Endothelial cell (in vitro differentiated cells): ENCODE results near the gene STBD1. TPM values are rescaled to one million over a fixed set of nuclear protein-coding genes. Genes with fewer than 3 reads are reported as not detected.
"Not testable (repeated sequence)": the region's sequence is repeated elsewhere in the genome, so short reads cannot be mapped to it uniquely, and the experiment has no call there.

Experiments
- DNase-seq: peaks from one replicate; pipeline ENCODE4 v3.0.0; 2021; ENCODE audit warnings: low spot score
- H3K27ac Mint-ChIP-seq: one replicate; pipeline ENCODE4 v1.8.0; 2021; ENCODE audit warnings: mixed read lengths, inconsistent platforms; ENCODE audit not compliant: unreplicated experiment
- H3K27me3 Mint-ChIP-seq: one replicate; pipeline ENCODE4 v1.8.0; 2021; ENCODE audit warnings: mild to moderate bottlenecking, moderate library complexity, mixed read lengths, inconsistent platforms; ENCODE audit not compliant: unreplicated experiment
- H3K36me3 Mint-ChIP-seq: one replicate; pipeline ENCODE4 v1.8.0; 2021; ENCODE audit warnings: mild to moderate bottlenecking, low read depth, mixed read lengths, inconsistent platforms; ENCODE audit not compliant: unreplicated experiment
- H3K4me1 Mint-ChIP-seq: one replicate; pipeline ENCODE4 v1.8.0; 2021; ENCODE audit warnings: mild to moderate bottlenecking, mixed read lengths, inconsistent platforms; ENCODE audit not compliant: unreplicated experiment
- H3K4me3 Mint-ChIP-seq: one replicate; pipeline ENCODE4 v1.8.0; 2021; ENCODE audit warnings: mild to moderate bottlenecking, mixed read lengths, inconsistent platforms; ENCODE audit not compliant: unreplicated experiment
- H3K9me3 Mint-ChIP-seq: one replicate; pipeline ENCODE4 v1.8.0; 2021; ENCODE audit warnings: mixed read lengths, inconsistent platforms; ENCODE audit not compliant: unreplicated experiment
- total RNA-seq: library from RNA; stranded (reverse); fragmentation: NEBNext Ultra II Directional; extraction: Animal tissue kit (Norgen Biotek cat#: 25700); gene quantifications from one replicate; pipeline ENCODE4 v1.2.1, GENCODE V29; 2021; ENCODE audit not compliant: unreplicated experiment
- TF ChIP-seq, protein P1 (sequence below): fragments of 200-600 bp; sonication (generic); IDR thresholded peaks from one replicate; pipeline ENCODE4 v1.5.0; 2021; ENCODE audit warnings: antibody characterized with exemption; ENCODE audit not compliant: unreplicated experiment

STBD1 gene
- total RNA-seq, 1 donor from 2014 or later: 1.8 TPM

DNA sequence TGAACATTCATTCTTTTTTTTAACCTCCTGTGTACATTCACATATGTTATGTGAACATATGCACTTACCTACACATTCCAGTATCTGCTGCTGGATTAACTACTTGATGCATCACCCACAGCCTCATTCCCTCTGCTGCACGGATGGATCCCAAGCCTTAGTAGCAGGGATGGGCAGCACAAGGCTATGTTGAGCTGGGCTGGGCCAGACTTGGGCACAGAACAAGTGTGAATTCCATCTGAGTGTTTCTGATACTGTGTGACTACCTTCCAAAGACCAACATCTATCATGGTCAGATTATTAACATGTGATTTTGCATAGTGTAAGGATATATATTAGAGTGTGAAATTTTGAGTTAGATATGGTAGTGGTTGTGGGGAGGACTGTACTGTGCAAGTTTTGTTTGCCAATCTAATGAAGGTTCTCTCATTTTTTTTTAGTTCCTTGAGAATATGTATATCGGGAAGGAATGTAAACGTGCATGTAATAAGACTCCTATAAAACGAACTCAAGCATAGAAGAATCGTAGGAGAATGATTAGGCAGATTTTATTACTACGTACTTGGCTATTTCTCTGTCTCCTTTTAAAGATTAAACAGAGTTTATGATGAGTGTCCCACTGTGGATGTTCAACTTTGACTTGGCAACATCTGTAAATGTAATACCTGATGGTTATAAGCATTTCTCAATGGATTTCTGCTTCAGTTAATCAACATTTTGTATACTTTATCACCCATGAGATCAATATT lies 23.4 kb upstream of the STBD1 start:
- Mint-ChIP-seq H3K27ac (no peak overlapping the region), H3K4me3 (no peak overlapping the region), H3K9me3 (no peaks in the 10 kb centered on the region), H3K36me3 (no peaks in the 10 kb centered on the region), H3K4me1 (no peaks in the 10 kb centered on the region), H3K27me3 (no peaks in the 10 kb centered on the region)
- no peak for DNase-seq
- TF ChIP-seq, protein P1, sequence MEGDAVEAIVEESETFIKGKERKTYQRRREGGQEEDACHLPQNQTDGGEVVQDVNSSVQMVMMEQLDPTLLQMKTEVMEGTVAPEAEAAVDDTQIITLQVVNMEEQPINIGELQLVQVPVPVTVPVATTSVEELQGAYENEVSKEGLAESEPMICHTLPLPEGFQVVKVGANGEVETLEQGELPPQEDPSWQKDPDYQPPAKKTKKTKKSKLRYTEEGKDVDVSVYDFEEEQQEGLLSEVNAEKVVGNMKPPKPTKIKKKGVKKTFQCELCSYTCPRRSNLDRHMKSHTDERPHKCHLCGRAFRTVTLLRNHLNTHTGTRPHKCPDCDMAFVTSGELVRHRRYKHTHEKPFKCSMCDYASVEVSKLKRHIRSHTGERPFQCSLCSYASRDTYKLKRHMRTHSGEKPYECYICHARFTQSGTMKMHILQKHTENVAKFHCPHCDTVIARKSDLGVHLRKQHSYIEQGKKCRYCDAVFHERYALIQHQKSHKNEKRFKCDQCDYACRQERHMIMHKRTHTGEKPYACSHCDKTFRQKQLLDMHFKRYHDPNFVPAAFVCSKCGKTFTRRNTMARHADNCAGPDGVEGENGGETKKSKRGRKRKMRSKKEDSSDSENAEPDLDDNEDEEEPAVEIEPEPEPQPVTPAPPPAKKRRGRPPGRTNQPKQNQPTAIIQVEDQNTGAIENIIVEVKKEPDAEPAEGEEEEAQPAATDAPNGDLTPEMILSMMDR: no peak

DNA sequence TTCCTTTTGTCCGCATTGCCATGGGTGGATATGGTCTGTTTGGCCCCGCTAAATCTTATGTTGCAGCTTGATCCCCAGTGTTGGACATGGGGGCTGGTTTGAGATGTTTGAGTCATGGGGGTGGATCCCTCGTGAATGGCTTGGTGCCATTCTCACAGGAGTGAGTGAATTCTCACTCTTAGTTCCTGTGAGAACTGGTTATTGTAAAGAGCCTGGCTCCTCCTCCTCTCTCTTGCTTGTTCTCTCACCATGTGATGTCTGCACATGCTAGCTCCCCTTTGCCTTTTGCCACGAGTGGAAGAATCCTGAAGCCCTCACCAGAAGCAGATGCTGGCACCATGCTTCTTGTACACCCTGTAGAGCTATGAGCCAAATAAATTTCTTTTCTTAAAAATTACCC lies 22.6 kb upstream of the STBD1 start:
- Mint-ChIP-seq H3K27ac (no peak overlapping the region), H3K9me3 (no peaks in the 10 kb centered on the region), H3K4me3 (no peak overlapping the region), H3K36me3 (no peaks in the 10 kb centered on the region), H3K4me1 (no peaks in the 10 kb centered on the region), H3K27me3 (no peaks in the 10 kb centered on the region)
- TF ChIP-seq, protein P1: no peak
- DNase-seq: no peak

DNA sequence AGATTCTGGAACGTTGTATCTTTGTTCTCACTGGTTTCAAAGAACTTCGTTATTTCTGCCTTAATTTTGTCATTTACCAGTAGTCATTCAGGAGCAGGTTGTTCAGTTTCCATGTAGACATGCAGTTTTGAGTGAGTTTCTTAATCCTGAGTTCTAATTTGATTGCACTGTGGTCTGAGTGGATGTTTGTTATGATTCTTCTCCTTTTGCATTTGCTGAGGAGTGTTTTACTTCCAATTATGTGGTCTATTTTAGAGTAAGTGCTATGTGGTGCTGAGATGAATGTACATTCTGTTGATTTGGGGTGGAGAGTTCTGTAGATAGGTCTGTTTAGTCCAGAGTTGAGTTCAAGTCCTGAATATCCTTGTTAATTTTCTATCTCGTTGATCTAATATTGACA lies 18.7 kb upstream of the STBD1 start:
- not testable (repeated sequence) for H3K9me3 Mint-ChIP-seq, DNase-seq, H3K4me3 Mint-ChIP-seq, H3K27ac Mint-ChIP-seq, H3K27me3 Mint-ChIP-seq, H3K4me1 Mint-ChIP-seq, H3K36me3 Mint-ChIP-seq

DNA sequence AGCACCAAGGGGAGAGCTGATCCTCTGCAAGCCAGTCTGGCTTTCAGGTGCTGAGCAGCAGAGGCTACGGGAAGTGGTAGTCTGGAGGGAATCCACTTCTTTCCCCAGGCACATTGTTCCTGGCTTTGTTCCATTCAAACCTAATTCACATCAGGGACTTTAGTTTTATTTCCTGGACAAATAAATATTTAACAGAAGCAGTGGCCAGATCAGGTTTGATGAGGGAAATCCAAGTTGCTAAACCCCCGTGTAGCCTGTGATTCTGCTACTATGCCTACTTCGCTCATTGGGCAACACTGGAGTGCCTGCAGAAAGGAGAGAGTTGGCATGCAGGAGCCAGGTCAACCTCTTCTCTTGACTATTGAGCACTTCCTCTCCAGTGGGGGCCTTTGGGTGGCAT lies 13.8 kb upstream of the STBD1 start:
- Mint-ChIP-seq H3K27ac (no peak overlapping the region), H3K4me1 (no peaks in the 10 kb centered on the region), H3K4me3 (no peak overlapping the region), H3K27me3 (peaks cover 3% of the 10 kb centered on the region), H3K9me3 (peaks cover 5% of the 10 kb centered on the region), H3K36me3 (peaks cover 5% of the 10 kb centered on the region)
- TF ChIP-seq, protein P1: no peak
- no peak for DNase-seq

DNA sequence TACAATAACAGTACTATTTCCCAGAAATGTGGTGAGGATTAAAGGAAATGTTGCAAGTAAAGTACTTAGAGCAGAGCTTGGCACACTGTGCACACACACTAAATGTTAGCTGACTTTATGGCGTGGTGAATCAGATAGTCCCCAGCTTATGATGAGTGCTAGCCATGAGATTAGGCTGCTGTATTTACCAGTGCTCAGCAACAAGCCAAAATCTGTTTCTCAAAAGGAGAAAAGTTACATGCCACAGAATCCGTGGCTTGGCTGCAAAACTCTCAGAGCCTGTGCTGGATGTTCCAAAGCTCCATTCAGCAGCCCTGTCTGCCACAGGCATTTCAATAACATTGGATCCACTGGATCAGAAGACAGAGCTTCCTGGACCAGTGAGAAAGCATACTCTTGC lies 12.8 kb upstream of the STBD1 start:
- TF ChIP-seq, protein P1: no peak
- Mint-ChIP-seq H3K27me3 (peaks cover 3% of the 10 kb centered on the region), H3K4me3 (no peak overlapping the region), H3K36me3 (peaks cover 10% of the 10 kb centered on the region), H3K27ac (no peak overlapping the region), H3K4me1 (no peaks in the 10 kb centered on the region), H3K9me3 (peaks cover 5% of the 10 kb centered on the region)
- no peak for DNase-seq
